ENCODE measurements around the gene R3HDM4.

R3HDM4 gene

DNA sequence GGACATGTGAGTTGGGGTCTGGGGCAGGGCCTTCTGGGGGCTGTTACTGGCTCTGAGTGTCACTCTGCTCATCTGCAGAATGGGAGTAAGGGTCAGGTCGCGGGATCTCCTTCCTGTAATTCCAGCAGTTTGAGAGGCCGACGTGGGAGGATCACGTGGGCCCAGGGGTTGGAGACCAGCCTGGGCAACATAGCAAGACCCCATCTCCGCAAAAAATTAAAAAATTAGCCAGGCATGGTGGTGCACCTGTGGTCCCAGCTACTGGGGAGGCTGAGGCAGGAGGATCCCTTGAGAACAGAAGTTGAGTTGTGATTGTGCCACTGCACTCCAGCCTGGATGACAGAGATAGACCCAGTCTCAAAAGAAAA, 16.9 kb upstream of the R3HDM4 start:
- no peak for DNase-seq (ENCODE audit: low spot score)

DNA sequence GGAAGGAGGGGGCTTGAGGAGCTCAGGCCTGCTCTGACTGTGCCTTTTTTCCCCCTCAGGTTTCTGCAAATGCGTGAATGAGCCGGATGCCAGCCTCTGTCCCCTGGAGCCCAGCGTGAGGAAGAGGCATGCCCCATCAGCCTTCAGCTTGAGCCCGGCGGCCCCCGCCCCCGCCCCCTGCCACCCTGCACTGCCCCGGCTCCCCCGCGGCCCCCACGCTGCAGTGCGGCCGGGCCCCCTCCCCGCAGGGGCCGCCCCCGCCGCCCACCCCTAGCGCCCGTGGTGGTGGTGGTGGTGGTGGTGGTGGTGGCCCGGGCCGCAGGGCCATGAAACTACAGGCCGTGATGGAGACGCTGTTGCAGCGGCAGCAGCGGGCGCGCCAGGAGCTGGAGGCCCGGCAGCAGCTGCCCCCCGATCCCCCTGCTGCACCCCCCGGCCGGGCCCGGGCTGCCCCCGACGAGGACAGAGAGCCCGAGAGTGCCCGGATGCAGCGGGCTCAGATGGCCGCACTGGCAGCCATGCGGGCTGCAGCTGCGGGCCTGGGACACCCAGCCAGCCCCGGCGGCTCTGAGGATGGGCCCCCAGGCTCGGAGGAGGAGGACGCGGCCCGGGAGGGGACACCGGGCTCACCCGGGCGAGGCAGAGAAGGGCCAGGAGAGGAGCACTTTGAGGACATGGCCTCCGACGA, 16.3 kb upstream of the R3HDM4 start:
- DNase-seq (ENCODE audit: low spot score) = no peak

DNA sequence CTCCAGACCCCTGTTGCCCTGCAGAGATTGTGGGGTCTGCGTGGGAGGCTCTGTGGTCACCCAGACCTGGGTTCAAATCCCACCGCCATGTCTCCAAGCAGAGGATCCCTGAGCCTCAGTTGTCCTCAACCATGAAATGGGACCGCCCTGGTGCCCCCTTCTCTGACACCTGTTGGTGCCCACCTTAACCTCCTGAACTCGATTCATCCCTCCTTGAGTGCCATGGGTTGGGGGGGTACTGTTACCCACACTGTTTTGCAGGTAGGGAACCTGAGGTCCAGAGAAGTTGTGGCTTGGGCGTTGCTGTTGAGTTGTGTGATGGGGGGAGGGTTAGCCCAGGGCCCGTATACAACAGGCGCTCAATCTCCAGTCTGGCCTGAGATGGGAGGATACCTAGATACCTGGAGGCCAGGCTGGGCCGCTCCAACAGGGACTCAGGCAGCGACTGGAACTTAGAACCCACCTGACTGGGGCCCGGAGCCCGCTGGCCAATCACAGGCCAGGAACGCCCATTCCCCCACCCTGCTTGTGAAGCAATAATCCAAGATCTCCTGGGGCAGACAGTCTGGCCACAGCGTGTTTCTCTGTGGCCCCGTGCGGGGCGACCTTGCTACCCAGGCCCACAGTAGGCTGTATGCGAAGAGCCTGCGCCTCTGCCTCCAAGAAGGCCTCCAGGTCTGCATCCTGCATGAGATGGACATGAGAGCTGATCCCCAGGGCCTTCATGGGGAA, 15.6 kb upstream of the R3HDM4 start:
- DNase-seq (ENCODE audit: low spot score) = no peak

DNA sequence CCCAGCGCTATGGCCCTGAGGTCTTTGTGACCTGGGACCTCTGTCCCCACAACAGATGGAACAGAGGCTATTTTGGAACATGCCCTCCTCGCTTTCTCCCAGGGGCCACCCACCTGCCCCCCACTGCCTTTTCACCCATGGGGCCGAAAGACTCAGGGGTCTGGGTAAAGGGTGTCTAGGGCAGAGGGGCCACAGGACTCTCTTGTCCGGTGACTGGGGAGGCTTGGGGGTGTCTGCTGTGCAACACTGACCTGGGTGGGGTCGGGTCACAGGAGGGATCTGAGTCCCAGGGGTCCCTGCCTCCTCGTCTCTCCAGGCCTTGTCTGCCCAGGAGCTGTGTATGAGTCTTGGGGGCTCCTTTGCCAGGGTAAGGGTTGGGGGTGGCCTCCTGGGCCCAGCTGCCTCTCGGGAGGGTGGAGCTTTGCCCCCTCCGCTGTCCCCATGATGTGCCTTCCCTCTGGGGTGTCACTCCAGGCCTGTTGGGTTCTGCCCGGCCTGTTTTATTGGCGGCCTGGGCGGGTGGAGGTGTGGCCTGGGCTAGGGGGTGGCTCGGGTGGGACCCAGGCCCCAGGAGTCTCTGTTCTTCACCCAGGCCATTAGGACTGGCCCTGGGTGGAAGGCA, 14.9 kb upstream of the R3HDM4 start:
- DNase-seq (ENCODE audit: low spot score) = no peak

DNA sequence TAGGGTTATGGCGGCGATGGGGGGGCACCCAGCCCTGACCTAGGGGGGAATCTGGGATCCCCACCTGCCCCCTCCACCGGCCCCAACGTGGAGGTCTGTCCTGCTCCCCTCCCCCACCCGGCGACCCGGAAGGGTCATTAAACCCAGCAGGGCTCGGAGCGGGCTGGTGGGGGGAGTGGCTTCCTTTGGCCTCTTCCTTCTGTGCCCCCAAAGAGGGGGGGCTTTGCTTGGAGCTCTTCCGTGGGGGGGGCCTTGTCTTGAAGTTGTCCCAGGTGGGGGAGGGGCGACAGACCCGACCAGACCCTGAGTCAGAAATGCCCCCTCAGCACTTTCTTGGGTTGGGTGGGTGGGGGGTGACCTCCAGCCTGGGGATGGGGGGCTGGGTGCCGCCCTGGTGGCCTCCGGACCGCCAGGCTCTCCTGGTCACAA, 14.3 kb upstream of the R3HDM4 start:
- DNase-seq (ENCODE audit: low spot score) = no peak

- DNase-seq (ENCODE audit: low spot score) = no peak
These were observed 13.8 kb upstream of the R3HDM4 start for GRCh38 chr19:926589-927350.

DNA sequence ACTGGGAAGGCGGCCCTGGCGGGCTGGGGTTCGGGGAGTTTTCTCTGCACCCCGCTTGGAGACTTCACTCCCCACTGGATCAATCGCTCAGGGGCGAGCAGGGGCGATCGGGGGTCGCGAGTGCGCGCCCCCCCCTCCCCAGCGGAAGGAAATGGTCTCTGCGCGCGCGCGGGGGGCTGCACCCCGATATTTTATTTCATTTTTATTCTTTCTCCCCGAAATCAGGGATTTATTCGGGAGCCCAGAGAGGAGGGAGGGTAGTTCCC, 13.2 kb upstream of the R3HDM4 start:
- DNase-seq (ENCODE audit: low spot score) = no peak

GRCh38 chr19:925526-926322, 12.7 kb upstream of the R3HDM4 start, which contains the start of gene ARID3A:
Gene ARID3A (plus strand): TSS chr19:926035. CDS start chr19:929529, 3,494 bp downstream.
- peak; percentile 83 for DNase-seq (ENCODE audit: low spot score)

- no peak for DNase-seq (ENCODE audit: low spot score)
These were observed 12.1 kb upstream of the R3HDM4 start for GRCh38 chr19:925087-925525.

DNA sequence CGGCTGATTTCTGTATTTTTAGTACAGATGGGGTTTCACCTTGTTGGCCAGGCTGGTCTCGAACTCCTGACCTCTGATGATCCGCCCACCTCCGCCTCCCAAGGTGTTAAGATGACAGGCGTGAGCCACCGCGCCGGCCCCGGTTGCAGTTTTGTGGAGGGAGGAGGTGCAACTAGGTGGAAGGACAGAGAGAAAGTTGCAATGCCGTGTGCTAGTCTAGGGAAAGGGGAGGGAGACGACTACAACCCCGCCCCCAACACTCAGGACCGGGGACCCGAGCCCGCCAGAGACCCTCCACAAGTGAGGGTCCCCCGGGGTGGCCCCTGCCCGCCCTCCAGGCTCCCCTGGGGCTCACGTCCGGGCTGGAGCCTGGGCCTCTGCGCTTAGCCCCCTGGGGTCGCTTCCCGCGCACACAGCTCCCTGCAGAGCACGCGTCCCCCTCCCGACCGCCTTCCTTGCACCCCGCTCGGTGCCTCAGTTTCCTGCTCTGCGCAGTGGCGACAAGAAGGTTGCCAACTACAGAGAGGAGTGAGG, 11.6 kb upstream of the R3HDM4 start:
- no peak for DNase-seq (ENCODE audit: low spot score)

DNA sequence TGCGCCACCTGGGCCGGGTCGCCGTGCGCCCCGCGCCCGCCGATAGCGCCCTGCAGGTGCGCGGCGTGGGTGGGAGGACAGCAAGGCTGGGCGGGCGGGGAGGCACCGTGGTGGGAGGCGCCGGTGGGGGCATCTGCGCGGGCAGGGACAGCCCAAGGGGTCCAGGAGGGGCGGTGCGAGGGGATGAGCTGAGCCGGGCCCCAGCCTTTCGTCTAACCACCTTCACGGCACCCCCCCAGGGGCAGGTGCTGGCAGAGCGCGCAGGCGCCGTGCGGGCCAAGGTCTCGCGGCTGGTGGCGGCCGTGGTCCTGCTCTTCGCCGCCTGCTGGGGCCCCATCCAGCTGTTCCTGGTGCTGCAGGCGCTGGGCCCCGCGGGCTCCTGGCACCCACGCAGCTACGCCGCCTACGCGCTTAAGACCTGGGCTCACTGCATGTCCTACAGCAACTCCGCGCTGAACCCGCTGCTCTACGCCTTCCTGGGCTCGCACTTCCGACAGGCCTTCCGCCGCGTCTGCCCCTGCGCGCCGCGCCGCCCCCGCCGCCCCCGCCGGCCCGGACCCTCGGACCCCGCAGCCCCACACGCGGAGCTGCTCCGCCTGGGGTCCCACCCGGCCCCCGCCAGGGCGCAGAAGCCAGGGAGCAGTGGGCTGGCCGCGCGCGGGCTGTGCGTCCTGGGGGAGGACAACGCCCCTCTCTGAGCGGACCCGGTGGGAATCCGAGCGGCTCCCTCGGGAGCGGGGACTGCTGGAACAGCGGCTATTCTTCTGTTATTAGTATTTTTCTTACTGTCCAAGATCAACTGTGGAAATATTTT, 7.2 kb upstream of the R3HDM4 start:
- DNase-seq (ENCODE audit: low spot score) = no peak

DNA sequence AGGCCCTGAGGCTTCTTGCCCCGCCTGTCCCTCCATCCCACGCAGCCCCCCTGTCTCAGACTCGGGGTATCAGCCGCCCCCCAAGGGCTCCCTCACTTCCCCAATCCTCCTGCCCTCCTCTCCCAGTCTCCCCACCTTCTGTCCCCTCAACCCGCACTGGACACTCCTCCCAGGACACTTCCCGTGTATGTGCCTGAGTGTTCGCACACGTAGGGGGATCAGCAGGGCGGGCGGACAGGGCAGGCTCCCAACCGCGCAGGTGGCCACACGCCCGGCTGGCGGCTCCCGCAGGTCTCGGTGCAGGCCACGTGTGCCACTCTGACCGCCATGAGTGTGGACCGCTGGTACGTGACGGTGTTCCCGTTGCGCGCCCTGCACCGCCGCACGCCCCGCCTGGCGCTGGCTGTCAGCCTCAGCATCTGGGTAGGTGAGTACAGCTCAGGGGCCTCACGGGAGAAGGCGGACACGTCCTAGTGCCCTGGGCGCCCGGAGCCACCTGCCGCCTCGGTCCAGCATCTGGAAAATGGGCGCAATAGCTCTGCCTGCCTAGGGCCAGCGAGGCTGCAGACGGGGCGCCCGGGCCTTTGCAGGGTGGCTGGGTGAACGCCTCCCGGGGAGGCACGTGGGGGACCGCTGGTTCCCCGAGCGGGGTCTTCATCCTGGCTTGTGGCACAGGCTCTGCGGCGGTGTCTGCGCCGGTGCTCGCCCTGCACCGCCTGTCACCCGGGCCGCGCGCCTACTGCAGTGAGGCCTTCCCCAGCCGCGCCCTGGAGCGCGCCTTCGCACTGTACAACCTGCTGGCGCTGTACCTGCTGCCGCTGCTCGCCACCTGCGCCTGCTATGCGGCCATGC, 6.4 kb upstream of the R3HDM4 start:
- DNase-seq (ENCODE audit: low spot score) = no peak

GRCh38 chr19:918481-919198, 5.6 kb upstream of the R3HDM4 start:
- no peak for DNase-seq (ENCODE audit: low spot score)

DNA sequence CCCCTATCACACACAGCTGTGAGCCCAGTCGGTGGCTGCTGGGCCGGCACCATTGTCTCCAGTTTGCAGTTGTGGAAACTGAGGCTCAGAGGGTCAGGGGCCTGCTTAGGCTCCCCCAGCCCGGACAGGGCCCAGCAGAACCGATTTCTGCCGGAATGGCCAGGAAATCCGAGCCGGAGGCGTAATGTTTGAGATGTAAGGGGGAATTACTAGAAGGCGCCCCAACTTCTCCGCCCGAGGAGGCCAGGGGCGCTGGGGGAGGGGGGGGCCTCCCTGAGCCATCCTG, 5.1 kb upstream of the R3HDM4 start:
- no peak for DNase-seq (ENCODE audit: low spot score)

DNA sequence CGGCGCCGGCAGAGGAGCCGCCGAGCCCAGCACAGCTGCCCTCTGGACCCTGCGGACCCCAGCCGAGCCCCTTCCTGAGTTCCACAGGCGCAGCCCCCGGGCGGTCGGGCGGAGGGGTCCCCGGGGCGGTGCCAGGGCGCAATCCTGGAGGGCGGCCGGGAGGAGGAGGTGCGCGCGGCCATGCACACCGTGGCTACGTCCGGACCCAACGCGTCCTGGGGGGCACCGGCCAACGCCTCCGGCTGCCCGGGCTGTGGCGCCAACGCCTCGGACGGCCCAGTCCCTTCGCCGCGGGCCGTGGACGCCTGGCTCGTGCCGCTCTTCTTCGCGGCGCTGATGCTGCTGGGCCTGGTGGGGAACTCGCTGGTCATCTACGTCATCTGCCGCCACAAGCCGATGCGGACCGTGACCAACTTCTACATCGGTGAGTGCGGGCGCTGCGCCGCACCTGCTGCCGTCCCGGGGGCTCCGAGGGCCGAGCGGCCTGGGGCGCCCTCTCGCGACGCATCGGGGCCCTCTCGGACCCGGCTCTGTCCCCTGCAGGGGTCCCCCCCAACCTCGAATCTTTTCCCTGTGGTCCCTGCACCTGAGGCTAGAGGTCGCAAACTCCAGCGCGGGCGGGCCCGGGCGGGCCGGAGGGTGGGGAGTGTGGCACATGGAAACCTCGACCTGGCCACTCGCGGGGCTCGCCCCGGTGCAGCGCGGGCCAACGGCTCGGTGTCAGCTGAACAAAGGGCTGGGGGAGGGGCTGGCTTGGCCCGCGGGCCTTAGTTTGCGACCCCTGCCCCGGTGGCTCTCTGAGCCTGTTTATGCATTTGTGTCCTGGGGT, 4.5 kb upstream of the R3HDM4 start, which contains the start of gene KISS1R:
KISS1R (plus strand) TSS at position 11 of the 829 bp plus-strand sequence; CDS start at position 181, 170 bp downstream.
- DNase-seq (ENCODE audit: low spot score) = no peak

DNA sequence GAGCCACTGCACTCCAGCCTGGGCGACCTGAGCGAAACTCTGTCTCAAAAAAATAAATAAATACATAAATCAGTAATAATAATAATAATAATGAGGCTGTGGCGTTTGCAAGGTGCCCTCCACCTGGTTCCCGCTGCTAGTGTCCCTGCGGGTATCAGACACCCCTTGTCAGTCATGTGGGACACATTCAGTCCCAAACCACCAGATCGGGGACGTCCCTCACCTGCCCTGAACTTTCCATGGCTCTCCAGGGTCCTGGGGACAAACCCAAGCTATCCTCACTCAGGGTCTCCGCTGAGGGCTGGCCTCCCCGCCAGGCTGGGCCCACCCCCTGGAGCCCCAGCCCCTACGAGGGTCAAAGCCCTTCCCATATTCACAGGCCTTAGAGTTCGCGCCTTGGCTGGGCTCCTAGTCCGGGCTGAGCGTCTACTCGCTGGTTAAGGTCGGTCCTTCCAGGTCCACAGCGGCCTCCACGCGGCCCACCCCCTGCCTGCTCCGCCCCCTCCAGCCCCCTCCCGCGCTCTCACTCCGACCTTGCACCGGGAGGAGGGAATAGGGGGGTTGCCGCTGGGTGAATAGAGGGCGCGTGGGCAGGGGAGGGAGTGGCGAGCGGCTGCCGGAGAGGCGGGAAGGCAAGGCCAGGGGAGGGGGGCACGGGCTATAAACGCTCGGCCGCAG, 3.8 kb upstream of the R3HDM4 start:
- no peak for DNase-seq (ENCODE audit: low spot score)

GRCh38 chr19:912181-913079, 589 bp downstream of the R3HDM4 start:
- no peak for DNase-seq (ENCODE audit: low spot score)
